Erythroblast (primary cell): Measurements from ENCODE around the gene ARHGDIA.

Experiments
- GATA1 ChIP-seq: IDR thresholded peaks from 2 replicates; pipeline ENCODE4 v1.6.1; 2011; ENCODE audit warnings: low read depth, mild to moderate bottlenecking, control low read depth, low read length, moderate library complexity
- POLR2A ChIP-seq: IDR thresholded peaks from 2 replicates; pipeline ENCODE4 v1.6.1; 2011; ENCODE audit warnings: mild to moderate bottlenecking, low read length

DNA sequence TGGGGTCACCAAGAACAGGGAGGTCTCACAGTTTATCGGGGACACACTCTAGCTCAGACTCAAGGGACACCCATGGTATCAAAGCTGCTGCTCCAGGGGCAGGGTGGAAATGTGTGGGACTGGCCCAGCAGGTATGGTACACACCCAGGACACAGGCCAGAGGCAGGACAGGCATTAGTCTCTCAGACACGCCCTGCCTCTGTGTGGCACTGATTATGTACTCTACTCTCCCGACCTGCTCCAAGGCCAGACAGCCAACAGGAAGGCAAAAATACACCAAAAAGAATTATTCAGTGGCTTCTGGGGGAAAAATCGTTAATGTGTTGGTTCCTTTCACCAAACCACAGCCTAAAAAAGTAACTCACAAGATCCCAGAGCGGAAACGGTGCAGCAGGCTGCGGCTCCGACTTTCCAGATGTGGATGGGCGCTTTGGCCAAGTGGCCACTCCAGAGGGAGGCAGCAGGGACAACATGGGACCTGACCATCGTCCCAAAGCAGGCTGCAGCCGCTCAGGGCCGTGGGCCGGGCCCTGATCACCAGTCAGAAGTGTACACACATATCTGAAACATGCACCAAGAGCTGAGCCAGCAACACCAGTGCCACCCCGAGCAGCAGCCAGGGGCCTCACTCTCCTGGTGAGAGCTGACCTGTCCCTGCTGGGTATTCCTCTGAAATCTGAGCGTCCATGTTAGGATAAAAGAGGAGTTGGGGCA, 47.9 kb upstream of the ARHGDIA start:
- TF ChIP-seq POLR2A (no peak), GATA1 (no peak)
